GM12891 (cell line): ENCODE measurements around the gene PKLR.

Experiments used
- DNase-seq: peaks from one replicate; pipeline ENCODE4 v3.0.0; 2011; ENCODE audit warnings: low spot score; ENCODE audit not compliant: insufficient read length
- FAIRE-seq: peaks from 2 replicates; lab custom pipeline; 2011; peaks lifted over from hg19 to GRCh38; lab: Jason Lieb, UNC
- PAX5 ChIP-seq: IDR thresholded peaks from 2 replicates; pipeline ENCODE4 v1.6.1; 2011; ENCODE audit warnings: low read length, moderate library complexity, mild to moderate bottlenecking; ENCODE audit not compliant: insufficient read depth, severe bottlenecking
- POLR2A ChIP-seq: IDR thresholded peaks from 2 replicates; pipeline ENCODE4 v1.6.1; 2011; ENCODE audit warnings: low read depth, low read length, control low read depth
- POLR2AphosphoS5 ChIP-seq: IDR thresholded peaks from 2 replicates; pipeline ENCODE4 v1.6.1; 2011; ENCODE audit warnings: low read depth, low read length, control low read depth
- POU2F2 ChIP-seq: IDR thresholded peaks from 2 replicates; pipeline ENCODE4 v1.6.1; 2011; ENCODE audit warnings: low read depth, mild to moderate bottlenecking, control low read depth, low read length, moderate library complexity
- SPI1 ChIP-seq: IDR thresholded peaks from 2 replicates; pipeline ENCODE4 v1.6.1; 2011; ENCODE audit warnings: low read depth, low read length, control low read depth
- TAF1 ChIP-seq: IDR thresholded peaks from 2 replicates; pipeline ENCODE4 v1.6.1; 2011; ENCODE audit warnings: low read depth, low read length, control low read depth

PKLR gene

GRCh38 chr1:155318082-155318481, 16.8 kb upstream of the PKLR start:
- no peak for FAIRE-seq
- TF ChIP-seq SPI1 (no peak), POU2F2 (no peak), PAX5 (no peak), POLR2AphosphoS5 (no peak), TAF1 (no peak)
- no peak for DNase-seq

DNA sequence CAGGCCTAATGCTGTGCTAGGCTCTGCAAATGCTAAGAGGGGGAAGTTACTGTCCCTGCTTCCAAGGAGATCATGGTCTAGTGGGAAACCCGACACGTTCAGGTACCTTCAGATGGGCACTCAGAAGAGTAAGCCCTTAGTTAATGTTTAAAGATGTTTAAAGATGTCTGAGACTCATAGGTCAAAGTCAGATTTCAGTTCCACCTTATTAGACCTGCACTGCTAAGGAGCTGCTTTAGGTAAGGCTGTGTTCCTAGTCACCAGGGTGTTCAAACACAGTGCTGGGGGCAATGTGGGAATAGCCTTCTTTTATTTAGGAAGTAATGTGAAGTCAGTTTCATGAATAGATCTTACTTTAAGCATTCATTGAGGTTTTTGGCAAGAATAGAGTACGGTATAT, 15.7 kb upstream of the PKLR start:
- FAIRE-seq (no peak), DNase-seq (no peak)
- no peak for TF ChIP-seq POLR2A
- TF ChIP-seq TAF1, result no peak

DNA sequence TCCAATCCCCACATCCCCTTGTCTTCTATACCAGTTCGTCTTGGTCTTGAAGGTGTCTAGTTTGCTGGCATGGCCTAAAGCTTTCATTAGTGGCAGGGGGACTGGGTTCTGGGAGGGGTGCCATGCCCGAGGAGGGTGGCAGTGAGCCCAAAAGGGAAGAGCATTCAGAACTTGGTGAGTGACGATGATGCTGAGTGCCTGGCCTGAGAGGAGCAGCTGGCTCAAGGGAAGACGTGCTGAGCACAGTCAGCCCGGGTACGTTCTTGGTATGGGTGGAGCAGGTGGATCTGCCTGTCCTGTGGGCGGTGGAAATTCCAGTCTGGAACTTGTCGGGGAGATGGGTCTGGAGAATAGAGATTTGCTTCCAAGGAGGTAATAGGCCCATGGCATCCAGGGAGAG, 12.0 kb upstream of the PKLR start:
- TF ChIP-seq PAX5 (no peak), SPI1 (no peak), POU2F2 (no peak), TAF1 (no peak), POLR2A (no peak), POLR2AphosphoS5 (no peak)
- FAIRE-seq (no peak), DNase-seq (no peak)

DNA sequence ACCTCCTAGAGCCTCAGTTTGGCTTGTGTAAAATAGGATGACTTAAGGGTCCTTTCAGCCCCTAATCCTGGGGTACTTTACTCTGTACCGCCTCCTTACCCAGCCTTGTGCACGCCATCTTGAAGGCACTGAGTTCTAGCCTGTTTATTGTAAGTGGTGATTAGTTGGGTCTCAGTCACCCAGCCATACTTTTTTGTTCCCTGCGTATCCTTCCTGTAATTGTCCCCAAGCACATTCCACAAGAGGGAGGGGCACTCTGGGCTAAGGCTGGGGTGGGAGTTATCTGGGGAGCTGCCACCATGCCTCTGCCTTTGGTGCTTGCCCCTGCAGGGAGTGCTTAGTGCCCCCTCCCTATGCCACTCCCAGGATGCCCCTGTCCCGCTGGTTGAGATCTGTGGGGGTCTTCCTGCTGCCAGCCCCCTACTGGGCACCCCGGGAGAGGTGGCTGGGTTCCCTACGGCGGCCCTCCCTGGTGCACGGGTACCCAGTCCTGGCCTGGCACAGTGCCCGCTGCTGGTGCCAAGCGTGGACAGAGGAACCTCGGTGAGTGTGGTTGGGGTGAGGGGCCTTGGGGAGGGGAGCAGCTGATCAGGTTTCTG, 8.3 kb upstream of the PKLR start:
- no peak for DNase-seq
- TF ChIP-seq POU2F2, result no peak
- TF ChIP-seq POLR2A, result no peak
- no peak for FAIRE-seq

DNA sequence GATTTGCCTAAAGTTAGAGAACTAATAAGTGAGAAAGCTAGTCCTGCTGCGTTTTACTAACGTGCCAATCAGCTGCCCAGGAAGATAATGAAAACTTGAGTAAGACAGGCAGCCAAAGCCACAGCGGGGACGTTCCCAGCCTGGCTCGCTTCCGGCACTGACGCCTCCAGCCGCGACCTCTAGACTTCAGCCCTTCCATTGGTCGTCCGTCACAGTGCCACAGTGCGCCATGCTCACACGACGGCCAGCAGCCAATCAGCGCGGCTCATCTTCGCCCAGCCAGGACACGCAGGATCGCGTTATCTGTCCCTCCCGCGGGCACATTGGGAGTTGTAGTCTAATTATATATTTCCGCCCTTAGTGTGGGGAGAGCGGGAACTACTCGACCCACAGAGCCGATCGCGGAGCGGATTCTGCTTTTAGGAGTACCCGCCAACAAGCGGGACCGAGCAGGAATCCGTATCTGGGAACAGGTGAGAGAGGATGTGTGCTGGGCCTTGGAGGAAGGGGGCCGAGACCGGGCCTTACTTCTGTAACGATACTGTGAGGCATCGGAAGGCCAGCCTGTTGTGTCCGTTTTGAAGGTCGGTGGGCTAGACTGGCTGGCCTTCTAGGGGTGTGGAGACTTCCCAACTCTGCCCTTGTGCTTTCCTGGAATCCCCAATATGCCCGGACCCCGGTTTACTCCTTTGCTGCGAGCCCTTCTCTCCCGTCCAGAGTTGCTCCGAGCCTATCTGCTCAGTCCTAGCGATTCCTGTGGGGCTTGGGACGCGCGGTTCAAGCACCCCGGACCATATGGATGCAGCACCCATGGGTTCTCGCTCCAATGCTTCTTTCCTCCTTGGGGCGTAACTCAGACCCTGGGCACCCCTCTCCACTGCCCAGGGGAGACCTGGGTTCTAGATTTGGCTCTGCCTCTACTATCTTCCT, 7.5 kb upstream of the PKLR start, which contains the start of gene FDPS:
TSS of gene FDPS (plus strand) at position 374 of the 930 bp plus-strand sequence. CDS start 924 bp downstream, outside the sequence.
- DNase-seq (peak; percentile 94), FAIRE-seq (peak; percentile 97)
- TF ChIP-seq TAF1, result peak; percentile 71
- no peak for TF ChIP-seq SPI1
- TF ChIP-seq POU2F2, result no peak
- peak; percentile 81 for TF ChIP-seq POLR2A
- TF ChIP-seq POLR2AphosphoS5, result no peak
- no peak for TF ChIP-seq PAX5

- FAIRE-seq (no peak), DNase-seq (no peak)
- TF ChIP-seq POLR2A (no peak), PAX5 (no peak), TAF1 (no peak), SPI1 (no peak), POLR2AphosphoS5 (no peak), POU2F2 (no peak)
These were observed 6.1 kb upstream of the PKLR start for GRCh38 chr1:155307247-155307740.

DNA sequence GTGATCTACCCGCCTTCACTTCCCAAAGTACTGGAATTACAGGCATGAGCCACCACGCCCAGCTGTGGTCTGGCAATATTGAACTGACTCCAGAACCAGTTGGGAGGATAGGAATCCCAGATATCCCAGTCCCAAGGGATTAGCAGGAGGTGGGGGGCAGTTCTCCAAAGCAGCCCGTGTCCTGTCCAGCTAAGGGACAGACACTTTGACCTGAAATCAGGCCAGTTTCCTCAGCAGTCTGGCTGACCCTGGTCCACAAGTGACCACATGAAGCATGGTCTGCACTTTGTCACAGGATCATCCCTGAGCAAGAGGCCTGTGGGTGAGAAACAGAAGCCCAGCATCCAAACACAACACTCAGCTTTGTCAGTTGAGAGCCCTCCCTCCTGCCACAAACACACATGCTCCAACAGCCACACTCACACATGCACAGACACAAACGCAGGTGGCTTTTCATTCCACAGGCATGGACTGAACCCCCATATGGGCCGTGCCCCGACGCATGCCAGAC, 4.7 kb upstream of the PKLR start:
- DNase-seq, result no peak
- TF ChIP-seq SPI1 (no peak), POLR2AphosphoS5 (no peak), POU2F2 (no peak), TAF1 (no peak), POLR2A (no peak), PAX5 (no peak)
- FAIRE-seq, result no peak

GRCh38 chr1:155304558-155305063, 3.4 kb upstream of the PKLR start:
- FAIRE-seq (no peak), DNase-seq (no peak)
- no peak for TF ChIP-seq POLR2A

DNA sequence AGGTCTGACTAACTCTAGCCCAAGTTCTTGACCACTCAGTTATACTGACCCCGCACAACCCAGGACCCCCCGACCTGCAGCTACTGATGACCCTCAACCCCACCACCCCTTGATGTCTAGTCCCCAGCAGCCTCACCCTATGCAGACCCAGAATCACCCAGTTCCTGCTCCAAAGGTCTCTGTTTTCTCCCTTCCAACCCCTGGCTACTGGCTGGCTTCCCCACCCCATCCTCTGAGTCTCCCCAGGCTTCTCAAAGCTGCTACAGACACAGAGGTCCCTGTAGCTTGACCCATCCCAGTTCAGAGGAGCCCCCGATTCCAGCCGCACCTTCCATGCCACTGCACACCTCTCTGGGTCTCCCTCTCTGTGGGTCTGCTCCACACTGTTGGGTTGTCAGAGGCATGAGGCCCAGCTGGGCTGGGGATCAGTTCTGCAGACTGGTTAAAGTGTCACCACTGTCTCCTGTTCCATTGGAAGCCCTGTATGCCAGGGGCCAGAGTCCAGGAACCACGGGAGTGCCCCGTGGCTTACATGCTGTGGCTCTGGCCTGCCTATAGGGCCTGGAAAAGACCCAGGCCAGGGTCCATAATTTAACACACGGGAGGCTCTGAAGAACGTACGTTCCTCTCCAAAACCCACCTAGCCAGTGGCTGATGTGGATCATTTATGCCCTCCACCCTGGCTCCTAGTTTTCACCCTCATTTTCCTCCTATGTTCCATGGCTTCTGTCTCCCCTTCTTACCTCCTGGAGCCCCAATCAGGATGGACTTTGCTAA, 497 bp downstream of the PKLR start:
- TF ChIP-seq POLR2A, result no peak
- TF ChIP-seq POU2F2, result no peak
- no peak for TF ChIP-seq PAX5
- TF ChIP-seq SPI1, result no peak
- TF ChIP-seq TAF1, result no peak
- TF ChIP-seq POLR2AphosphoS5, result no peak
- no peak for DNase-seq
- no peak for FAIRE-seq

DNA sequence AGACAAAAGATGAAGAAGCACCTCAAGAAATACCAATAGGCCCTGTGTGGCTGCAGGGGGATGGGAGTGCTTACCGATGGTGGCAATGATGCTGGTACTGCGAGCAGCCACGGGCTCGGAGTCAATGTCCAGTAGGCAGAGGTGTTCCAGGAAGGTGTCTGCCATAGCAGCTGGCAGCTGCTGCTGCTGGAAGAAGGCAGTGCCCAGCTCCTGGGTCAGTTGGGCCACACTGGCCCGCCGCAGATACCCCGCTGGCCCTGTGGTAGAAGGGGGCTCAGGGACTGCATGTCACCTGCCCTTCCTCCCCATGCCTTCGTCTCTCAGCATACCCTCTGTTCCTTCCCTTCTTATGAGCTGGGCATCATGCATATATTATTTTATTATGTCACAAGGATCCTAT, 1.2 kb downstream of the PKLR start:
- FAIRE-seq (no peak), DNase-seq (no peak)

More for the DNA sequence above, 1.2 kb downstream of the PKLR start:
- TF ChIP-seq PAX5, result no peak
- TF ChIP-seq SPI1, result no peak
- TF ChIP-seq POLR2A, result no peak
- TF ChIP-seq TAF1, result no peak
- TF ChIP-seq POLR2AphosphoS5, result no peak
- TF ChIP-seq POU2F2, result no peak
